PFSK-1 (cell line): Measurements from ENCODE around the gene FKBP5.

Source experiments
- FOXP2 ChIP-seq: optimal IDR thresholded peaks from 2 replicates; pipeline ENCODE3; 2011; ENCODE audit warnings: borderline replicate concordance, control low read depth, inconsistent platforms; ENCODE audit not compliant: insufficient read depth; ENCODE audit errors: extremely low read length, extremely low read depth
- POLR2AphosphoS5 ChIP-seq: IDR thresholded peaks from 2 replicates; pipeline ENCODE4 v1.6.1; 2012; ENCODE audit warnings: low read depth, mild to moderate bottlenecking, control low read depth, low read length, moderate library complexity
- SIN3A ChIP-seq: IDR thresholded peaks from 2 replicates; pipeline ENCODE4 v1.6.1; 2012; ENCODE audit warnings: mild to moderate bottlenecking, low read length, moderate library complexity, borderline replicate concordance; ENCODE audit not compliant: insufficient read depth
- TAF1 ChIP-seq: IDR thresholded peaks from 2 replicates; pipeline ENCODE4 v1.6.1; 2012; ENCODE audit warnings: low read length, control low read depth, borderline replicate concordance; ENCODE audit not compliant: insufficient read depth
- TF ChIP-seq, protein P1 (sequence below), 2 experiments: IDR thresholded peaks; 2 replicates each; pipeline versions ENCODE4 v1.6.1 to v1.8.0; 2011 to 2012; ENCODE audit warnings: low read depth in 2 of 2, low read length in 2 of 2, control low read depth in 1 of 2, inconsistent platforms in 1 of 2, mild to moderate bottlenecking in 1 of 2, moderate library complexity in 1 of 2; ENCODE audit not compliant: insufficient read depth in 1 of 2

DNA sequence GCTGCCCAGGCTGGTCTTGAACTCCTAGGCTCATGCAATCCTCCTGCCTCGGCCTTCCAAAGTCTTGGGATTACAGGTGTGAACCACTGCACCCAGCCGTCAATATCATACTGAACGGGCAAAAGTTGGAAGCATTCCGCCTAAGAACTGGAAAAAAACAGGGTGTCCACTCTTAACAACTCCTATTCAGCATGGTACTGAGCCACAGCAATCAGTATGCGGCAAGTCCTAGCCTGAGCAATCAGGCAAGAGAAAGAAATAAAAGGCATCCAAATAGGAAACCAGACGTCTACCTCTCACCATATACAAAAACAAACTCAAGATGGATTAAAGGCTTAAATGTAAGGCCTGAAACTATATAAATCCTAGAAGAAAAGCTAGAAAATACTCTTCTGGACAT lies 83.1 kb downstream of the FKBP5 start:
- TF ChIP-seq POLR2AphosphoS5 (no peak), SIN3A (no peak), TAF1 (no peak), FOXP2 (no peak)
- TF ChIP-seq, protein P1, sequence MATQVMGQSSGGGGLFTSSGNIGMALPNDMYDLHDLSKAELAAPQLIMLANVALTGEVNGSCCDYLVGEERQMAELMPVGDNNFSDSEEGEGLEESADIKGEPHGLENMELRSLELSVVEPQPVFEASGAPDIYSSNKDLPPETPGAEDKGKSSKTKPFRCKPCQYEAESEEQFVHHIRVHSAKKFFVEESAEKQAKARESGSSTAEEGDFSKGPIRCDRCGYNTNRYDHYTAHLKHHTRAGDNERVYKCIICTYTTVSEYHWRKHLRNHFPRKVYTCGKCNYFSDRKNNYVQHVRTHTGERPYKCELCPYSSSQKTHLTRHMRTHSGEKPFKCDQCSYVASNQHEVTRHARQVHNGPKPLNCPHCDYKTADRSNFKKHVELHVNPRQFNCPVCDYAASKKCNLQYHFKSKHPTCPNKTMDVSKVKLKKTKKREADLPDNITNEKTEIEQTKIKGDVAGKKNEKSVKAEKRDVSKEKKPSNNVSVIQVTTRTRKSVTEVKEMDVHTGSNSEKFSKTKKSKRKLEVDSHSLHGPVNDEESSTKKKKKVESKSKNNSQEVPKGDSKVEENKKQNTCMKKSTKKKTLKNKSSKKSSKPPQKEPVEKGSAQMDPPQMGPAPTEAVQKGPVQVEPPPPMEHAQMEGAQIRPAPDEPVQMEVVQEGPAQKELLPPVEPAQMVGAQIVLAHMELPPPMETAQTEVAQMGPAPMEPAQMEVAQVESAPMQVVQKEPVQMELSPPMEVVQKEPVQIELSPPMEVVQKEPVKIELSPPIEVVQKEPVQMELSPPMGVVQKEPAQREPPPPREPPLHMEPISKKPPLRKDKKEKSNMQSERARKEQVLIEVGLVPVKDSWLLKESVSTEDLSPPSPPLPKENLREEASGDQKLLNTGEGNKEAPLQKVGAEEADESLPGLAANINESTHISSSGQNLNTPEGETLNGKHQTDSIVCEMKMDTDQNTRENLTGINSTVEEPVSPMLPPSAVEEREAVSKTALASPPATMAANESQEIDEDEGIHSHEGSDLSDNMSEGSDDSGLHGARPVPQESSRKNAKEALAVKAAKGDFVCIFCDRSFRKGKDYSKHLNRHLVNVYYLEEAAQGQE (IDR thresholded peaks at IDR 0.05; ENCODE audit: insufficient read depth in 1 of 2, low read depth in 2 of 2, low read length in 2 of 2): no peak
